Measurements from ENCODE around the gene ANO5.
"Not testable (repeated sequence)": the region's sequence is repeated elsewhere in the genome, so short reads cannot be mapped to it uniquely, and the experiment has no call there.

ANO5 gene

GRCh38 chr11:22221143-22221542 lies 28.3 kb downstream of the ANO5 start:
- no peak for ATAC-seq (replicated peaks; ENCODE audit: extremely low read depth, poor library complexity, severe bottlenecking)

GRCh38 chr11:22225190-22225589 lies 32.3 kb downstream of the ANO5 start:
- H3K27me3 Mint-ChIP-seq: no peaks in the 10 kb centered on the region
- no peaks in the 10 kb centered on the region for H3K9me3 Mint-ChIP-seq
- H3K27ac Mint-ChIP-seq (ENCODE audit: low read depth): no peak overlapping the region
- no peaks in the 10 kb centered on the region for H3K4me1 Mint-ChIP-seq
- no peaks in the 10 kb centered on the region for H3K36me3 Mint-ChIP-seq (ENCODE audit: insufficient read depth)
- ATAC-seq (replicated peaks; ENCODE audit: extremely low read depth, poor library complexity, severe bottlenecking) (no peak), DNase-seq (ENCODE audit: low spot score in 2 of 2) (no peak)
- no peak overlapping the region for H3K4me3 Mint-ChIP-seq

More at GRCh38 chr11:22221143-22221542, 28.3 kb downstream of the ANO5 start:
- Mint-ChIP-seq H3K4me3 (no peak overlapping the region), H3K36me3 (ENCODE audit: insufficient read depth) (no peaks in the 10 kb centered on the region), H3K4me1 (no peaks in the 10 kb centered on the region), H3K27me3 (no peaks in the 10 kb centered on the region), H3K27ac (ENCODE audit: low read depth) (no peak overlapping the region), H3K9me3 (no peaks in the 10 kb centered on the region)
- DNase-seq (ENCODE audit: low spot score in 2 of 2): no peak

GRCh38 chr11:22234743-22235142 lies 41.9 kb downstream of the ANO5 start:
- H3K27me3 Mint-ChIP-seq: no peaks in the 10 kb centered on the region
- no peak overlapping the region for H3K27ac Mint-ChIP-seq (ENCODE audit: low read depth)
- H3K36me3 Mint-ChIP-seq (ENCODE audit: insufficient read depth): no peaks in the 10 kb centered on the region
- no peak for DNase-seq (ENCODE audit: low spot score in 2 of 2)
- no peaks in the 10 kb centered on the region for H3K4me1 Mint-ChIP-seq
- ATAC-seq (replicated peaks; ENCODE audit: extremely low read depth, poor library complexity, severe bottlenecking): no peak
- no peak overlapping the region for H3K4me3 Mint-ChIP-seq
- H3K9me3 Mint-ChIP-seq: peaks cover 23% of the 10 kb centered on the region

GRCh38 chr11:22244986-22245592 lies 52.2 kb downstream of the ANO5 start:
- H3K36me3 Mint-ChIP-seq (ENCODE audit: insufficient read depth): no peaks in the 10 kb centered on the region
- no peak for DNase-seq (ENCODE audit: low spot score in 2 of 2)
- H3K4me1 Mint-ChIP-seq: no peaks in the 10 kb centered on the region
- no peak for ATAC-seq (replicated peaks; ENCODE audit: extremely low read depth, poor library complexity, severe bottlenecking)
- no peaks in the 10 kb centered on the region for H3K9me3 Mint-ChIP-seq
- H3K4me3 Mint-ChIP-seq: no peak overlapping the region
- H3K27me3 Mint-ChIP-seq: peaks cover 9% of the 10 kb centered on the region
- H3K27ac Mint-ChIP-seq (ENCODE audit: low read depth): no peak overlapping the region

- Mint-ChIP-seq H3K27me3 (peaks cover 9% of the 10 kb centered on the region), H3K4me3 (no peak overlapping the region), H3K9me3 (no peaks in the 10 kb centered on the region), H3K27ac (ENCODE audit: low read depth) (no peak overlapping the region), H3K4me1 (no peaks in the 10 kb centered on the region), H3K36me3 (ENCODE audit: insufficient read depth) (no peaks in the 10 kb centered on the region)
- DNase-seq (ENCODE audit: low spot score in 2 of 2) (no peak), ATAC-seq (replicated peaks; ENCODE audit: extremely low read depth, poor library complexity, severe bottlenecking) (no peak)
These were observed 54.1 kb downstream of the ANO5 start for GRCh38 chr11:22246992-22247391.

GRCh38 chr11:22249871-22250270 lies 57.0 kb downstream of the ANO5 start:
- ATAC-seq (replicated peaks; ENCODE audit: extremely low read depth, poor library complexity, severe bottlenecking) (no peak), DNase-seq (ENCODE audit: low spot score in 2 of 2) (no peak)
- no peaks in the 10 kb centered on the region for H3K4me1 Mint-ChIP-seq
- H3K9me3 Mint-ChIP-seq: no peaks in the 10 kb centered on the region
- H3K36me3 Mint-ChIP-seq (ENCODE audit: insufficient read depth): no peaks in the 10 kb centered on the region
- H3K27me3 Mint-ChIP-seq: peaks cover 9% of the 10 kb centered on the region
- no peak overlapping the region for H3K4me3 Mint-ChIP-seq
- H3K27ac Mint-ChIP-seq (ENCODE audit: low read depth): no peak overlapping the region

- DNase-seq (ENCODE audit: low spot score in 2 of 2) (no peak), ATAC-seq (replicated peaks; ENCODE audit: extremely low read depth, poor library complexity, severe bottlenecking) (no peak)
- Mint-ChIP-seq H3K4me3 (no peak overlapping the region), H3K4me1 (no peaks in the 10 kb centered on the region), H3K27ac (ENCODE audit: low read depth) (no peak overlapping the region), H3K9me3 (no peaks in the 10 kb centered on the region), H3K27me3 (no peaks in the 10 kb centered on the region), H3K36me3 (ENCODE audit: insufficient read depth) (no peaks in the 10 kb centered on the region)
These were observed 64.0 kb downstream of the ANO5 start for GRCh38 chr11:22256876-22257275.

GRCh38 chr11:22263613-22264012 lies 70.7 kb downstream of the ANO5 start:
- H3K4me3 Mint-ChIP-seq: no peak overlapping the region
- ATAC-seq (replicated peaks; ENCODE audit: extremely low read depth, poor library complexity, severe bottlenecking) (no peak), DNase-seq (ENCODE audit: low spot score in 2 of 2) (no peak)
- no peaks in the 10 kb centered on the region for H3K4me1 Mint-ChIP-seq
- H3K36me3 Mint-ChIP-seq (ENCODE audit: insufficient read depth): no peaks in the 10 kb centered on the region
- peaks cover 1% of the 10 kb centered on the region for H3K9me3 Mint-ChIP-seq
- no peak overlapping the region for H3K27ac Mint-ChIP-seq (ENCODE audit: low read depth)
- H3K27me3 Mint-ChIP-seq: no peaks in the 10 kb centered on the region

GRCh38 chr11:22268983-22269624 lies 76.2 kb downstream of the ANO5 start:
- not testable (repeated sequence) for H3K27ac Mint-ChIP-seq (ENCODE audit: low read depth); ATAC-seq (replicated peaks; ENCODE audit: extremely low read depth, poor library complexity, severe bottlenecking); DNase-seq (ENCODE audit: low spot score in 2 of 2); H3K4me3 Mint-ChIP-seq; H3K36me3 Mint-ChIP-seq (ENCODE audit: insufficient read depth); H3K27me3 Mint-ChIP-seq; H3K4me1 Mint-ChIP-seq; H3K9me3 Mint-ChIP-seq

GRCh38 chr11:22273781-22274180 lies 80.9 kb downstream of the ANO5 start:
- H3K27me3 Mint-ChIP-seq: no peaks in the 10 kb centered on the region
- no peak overlapping the region for H3K4me3 Mint-ChIP-seq
- no peaks in the 10 kb centered on the region for H3K36me3 Mint-ChIP-seq (ENCODE audit: insufficient read depth)
- no peak for DNase-seq (ENCODE audit: low spot score in 2 of 2)
- no peak for ATAC-seq (replicated peaks; ENCODE audit: extremely low read depth, poor library complexity, severe bottlenecking)
- no peak overlapping the region for H3K27ac Mint-ChIP-seq (ENCODE audit: low read depth)
- H3K4me1 Mint-ChIP-seq: no peaks in the 10 kb centered on the region
- peaks cover 3% of the 10 kb centered on the region for H3K9me3 Mint-ChIP-seq

- DNase-seq (ENCODE audit: low spot score in 2 of 2) (no peak), ATAC-seq (replicated peaks; ENCODE audit: extremely low read depth, poor library complexity, severe bottlenecking) (no peak)
- Mint-ChIP-seq H3K36me3 (ENCODE audit: insufficient read depth) (no peaks in the 10 kb centered on the region), H3K4me3 (no peak overlapping the region), H3K4me1 (no peaks in the 10 kb centered on the region), H3K9me3 (no peaks in the 10 kb centered on the region), H3K27me3 (no peaks in the 10 kb centered on the region), H3K27ac (ENCODE audit: low read depth) (no peak overlapping the region)
These were observed 82.7 kb downstream of the ANO5 start for GRCh38 chr11:22275600-22275999.

GRCh38 chr11:22276535-22276934 lies 83.7 kb downstream of the ANO5 start:
- Mint-ChIP-seq H3K27ac (ENCODE audit: low read depth) (no peak overlapping the region), H3K36me3 (ENCODE audit: insufficient read depth) (no peaks in the 10 kb centered on the region), H3K27me3 (no peaks in the 10 kb centered on the region), H3K4me1 (no peaks in the 10 kb centered on the region), H3K9me3 (no peaks in the 10 kb centered on the region), H3K4me3 (no peak overlapping the region)
- DNase-seq (ENCODE audit: low spot score in 2 of 2): no peak
- ATAC-seq (replicated peaks; ENCODE audit: extremely low read depth, poor library complexity, severe bottlenecking): no peak

- H3K9me3 Mint-ChIP-seq; H3K4me1 Mint-ChIP-seq; H3K27ac Mint-ChIP-seq (ENCODE audit: low read depth); ATAC-seq (replicated peaks; ENCODE audit: extremely low read depth, poor library complexity, severe bottlenecking); H3K27me3 Mint-ChIP-seq; DNase-seq (ENCODE audit: low spot score in 2 of 2); H3K4me3 Mint-ChIP-seq; H3K36me3 Mint-ChIP-seq (ENCODE audit: insufficient read depth): not testable (repeated sequence)
These were observed 92.1 kb downstream of the ANO5 start for GRCh38 chr11:22284991-22285390.

Data from central memory CD8-positive, alpha-beta T cell (primary cell).